H1 (cell line): ENCODE measurements around the gene SLCO4A1. TPM values are rescaled to one million over a fixed set of nuclear protein-coding genes. Genes with fewer than 3 reads are reported as not detected.

ENCODE experiments used
- BCL11A ChIP-seq, 2 experiments: IDR thresholded peaks; one replicate each; pipeline ENCODE4 v1.6.1; 2011; ENCODE audit warnings: low read depth in 2 of 2, low read length in 2 of 2, mild to moderate bottlenecking in 2 of 2
- CBX8 ChIP-seq: fragments of 300-800, 300-1000 bp; sonication (generic); IDR thresholded peaks from 2 replicates; pipeline ENCODE4 v1.7.1; 2016; ENCODE audit warnings: low read depth, low read length, borderline replicate concordance
- JUN ChIP-seq: IDR thresholded peaks from 2 replicates; pipeline ENCODE4 v1.6.1; 2011; ENCODE audit warnings: low read depth, mild to moderate bottlenecking, improper control_type of control experiment, low read length
- JUND ChIP-seq: IDR thresholded peaks from 2 replicates; pipeline ENCODE4 v1.6.1; 2011; ENCODE audit warnings: mild to moderate bottlenecking, improper control_type of control experiment, low read length
- KDM1A ChIP-seq: fragments of 200-600, 300-600 bp; sonication (generic); IDR thresholded peaks from 2 replicates; pipeline ENCODE4 v1.7.1; 2016; ENCODE audit warnings: mild to moderate bottlenecking, low read length, borderline replicate concordance
- SAP30 ChIP-seq: fragments of 300-600 bp; sonication (generic); IDR thresholded peaks from 2 replicates; pipeline ENCODE4 v1.7.1; 2012; ENCODE audit warnings: low read length, moderate library complexity, mild to moderate bottlenecking, inconsistent platforms; ENCODE audit not compliant: insufficient read depth, insufficient replicate concordance
- SIX5 ChIP-seq: IDR thresholded peaks from 2 replicates; pipeline ENCODE4 v1.6.1; 2011; ENCODE audit warnings: mild to moderate bottlenecking, low read depth, low read length
- SP4 ChIP-seq: IDR thresholded peaks from 2 replicates; pipeline ENCODE4 v1.6.1; 2012; ENCODE audit warnings: low read length, inconsistent platforms
- SRF ChIP-seq: IDR thresholded peaks from 2 replicates; pipeline ENCODE4 v1.6.1; 2011; ENCODE audit warnings: mild to moderate bottlenecking, low read depth, low read length, moderate library complexity
- polyA plus RNA-seq, 7 experiments: library from polyadenylated mRNA; depleted of rRNA in 3 of 7; stranded (reverse) in 5 of 7; unstranded in 2 of 7; fragments of >200 nt in 5 of 7; fragments of 200-250 nt in 2 of 7; gene quantifications; 1 replicate in 5 of 7; 2 replicates in 1 of 7; 4 replicates in 1 of 7; pipeline versions ENCODE4 v1.2.1 to v1.2.3, GENCODE V29; 2011 to 2013; ENCODE audit warnings: missing spikeins in 2 of 7, mixed read lengths in 2 of 7
- total RNA-seq: library from RNA; stranded (reverse); fragmentation: NEBNext Ultra II Directional; extraction: Animal tissue kit (Norgen Biotek cat#: 25700); gene quantifications from 2 replicates; pipeline ENCODE4 v1.2.1, GENCODE V29; 2021
- TF ChIP-seq, protein P1 (sequence below): fragments of 300-600 bp; sonication (generic); IDR thresholded peaks from 2 replicates; pipeline ENCODE4 v1.7.1; 2012; ENCODE audit warnings: low read length, moderate library complexity, mild to moderate bottlenecking, inconsistent platforms; ENCODE audit not compliant: insufficient replicate concordance
- TF ChIP-seq, protein P2 (sequence below): IDR thresholded peaks from 2 replicates; pipeline ENCODE4 v1.6.1; 2012; ENCODE audit warnings: low read length, inconsistent platforms

Gene SLCO4A1
- total and polyA plus RNA-seq, 2 of the 8 experiments (the other 6 are each of a cell fraction or from before 2014, with no cell fraction given) = 10.5 to 18.5 TPM

DNA sequence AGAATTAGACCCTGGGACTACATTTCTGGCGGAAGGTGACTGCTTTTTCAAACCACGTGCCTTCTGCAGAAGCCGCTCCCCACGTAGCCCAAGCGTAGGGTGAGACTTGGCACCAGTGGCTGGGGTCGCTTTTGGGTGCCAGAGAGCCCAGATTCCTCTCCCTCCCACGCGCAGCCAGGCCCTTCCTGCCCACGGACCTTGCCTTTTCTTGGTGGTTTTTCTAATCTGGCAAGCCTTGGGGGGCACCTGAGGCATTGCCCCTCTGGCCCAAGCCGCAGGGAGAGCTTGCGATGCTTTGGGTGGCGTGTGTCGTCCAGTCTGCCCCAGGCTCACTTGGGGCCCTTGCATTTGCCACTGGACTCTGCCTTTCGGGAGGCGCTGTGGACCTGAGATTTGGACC, 3.3 kb downstream of the SLCO4A1 start (continued):
- TF ChIP-seq, protein P1, sequence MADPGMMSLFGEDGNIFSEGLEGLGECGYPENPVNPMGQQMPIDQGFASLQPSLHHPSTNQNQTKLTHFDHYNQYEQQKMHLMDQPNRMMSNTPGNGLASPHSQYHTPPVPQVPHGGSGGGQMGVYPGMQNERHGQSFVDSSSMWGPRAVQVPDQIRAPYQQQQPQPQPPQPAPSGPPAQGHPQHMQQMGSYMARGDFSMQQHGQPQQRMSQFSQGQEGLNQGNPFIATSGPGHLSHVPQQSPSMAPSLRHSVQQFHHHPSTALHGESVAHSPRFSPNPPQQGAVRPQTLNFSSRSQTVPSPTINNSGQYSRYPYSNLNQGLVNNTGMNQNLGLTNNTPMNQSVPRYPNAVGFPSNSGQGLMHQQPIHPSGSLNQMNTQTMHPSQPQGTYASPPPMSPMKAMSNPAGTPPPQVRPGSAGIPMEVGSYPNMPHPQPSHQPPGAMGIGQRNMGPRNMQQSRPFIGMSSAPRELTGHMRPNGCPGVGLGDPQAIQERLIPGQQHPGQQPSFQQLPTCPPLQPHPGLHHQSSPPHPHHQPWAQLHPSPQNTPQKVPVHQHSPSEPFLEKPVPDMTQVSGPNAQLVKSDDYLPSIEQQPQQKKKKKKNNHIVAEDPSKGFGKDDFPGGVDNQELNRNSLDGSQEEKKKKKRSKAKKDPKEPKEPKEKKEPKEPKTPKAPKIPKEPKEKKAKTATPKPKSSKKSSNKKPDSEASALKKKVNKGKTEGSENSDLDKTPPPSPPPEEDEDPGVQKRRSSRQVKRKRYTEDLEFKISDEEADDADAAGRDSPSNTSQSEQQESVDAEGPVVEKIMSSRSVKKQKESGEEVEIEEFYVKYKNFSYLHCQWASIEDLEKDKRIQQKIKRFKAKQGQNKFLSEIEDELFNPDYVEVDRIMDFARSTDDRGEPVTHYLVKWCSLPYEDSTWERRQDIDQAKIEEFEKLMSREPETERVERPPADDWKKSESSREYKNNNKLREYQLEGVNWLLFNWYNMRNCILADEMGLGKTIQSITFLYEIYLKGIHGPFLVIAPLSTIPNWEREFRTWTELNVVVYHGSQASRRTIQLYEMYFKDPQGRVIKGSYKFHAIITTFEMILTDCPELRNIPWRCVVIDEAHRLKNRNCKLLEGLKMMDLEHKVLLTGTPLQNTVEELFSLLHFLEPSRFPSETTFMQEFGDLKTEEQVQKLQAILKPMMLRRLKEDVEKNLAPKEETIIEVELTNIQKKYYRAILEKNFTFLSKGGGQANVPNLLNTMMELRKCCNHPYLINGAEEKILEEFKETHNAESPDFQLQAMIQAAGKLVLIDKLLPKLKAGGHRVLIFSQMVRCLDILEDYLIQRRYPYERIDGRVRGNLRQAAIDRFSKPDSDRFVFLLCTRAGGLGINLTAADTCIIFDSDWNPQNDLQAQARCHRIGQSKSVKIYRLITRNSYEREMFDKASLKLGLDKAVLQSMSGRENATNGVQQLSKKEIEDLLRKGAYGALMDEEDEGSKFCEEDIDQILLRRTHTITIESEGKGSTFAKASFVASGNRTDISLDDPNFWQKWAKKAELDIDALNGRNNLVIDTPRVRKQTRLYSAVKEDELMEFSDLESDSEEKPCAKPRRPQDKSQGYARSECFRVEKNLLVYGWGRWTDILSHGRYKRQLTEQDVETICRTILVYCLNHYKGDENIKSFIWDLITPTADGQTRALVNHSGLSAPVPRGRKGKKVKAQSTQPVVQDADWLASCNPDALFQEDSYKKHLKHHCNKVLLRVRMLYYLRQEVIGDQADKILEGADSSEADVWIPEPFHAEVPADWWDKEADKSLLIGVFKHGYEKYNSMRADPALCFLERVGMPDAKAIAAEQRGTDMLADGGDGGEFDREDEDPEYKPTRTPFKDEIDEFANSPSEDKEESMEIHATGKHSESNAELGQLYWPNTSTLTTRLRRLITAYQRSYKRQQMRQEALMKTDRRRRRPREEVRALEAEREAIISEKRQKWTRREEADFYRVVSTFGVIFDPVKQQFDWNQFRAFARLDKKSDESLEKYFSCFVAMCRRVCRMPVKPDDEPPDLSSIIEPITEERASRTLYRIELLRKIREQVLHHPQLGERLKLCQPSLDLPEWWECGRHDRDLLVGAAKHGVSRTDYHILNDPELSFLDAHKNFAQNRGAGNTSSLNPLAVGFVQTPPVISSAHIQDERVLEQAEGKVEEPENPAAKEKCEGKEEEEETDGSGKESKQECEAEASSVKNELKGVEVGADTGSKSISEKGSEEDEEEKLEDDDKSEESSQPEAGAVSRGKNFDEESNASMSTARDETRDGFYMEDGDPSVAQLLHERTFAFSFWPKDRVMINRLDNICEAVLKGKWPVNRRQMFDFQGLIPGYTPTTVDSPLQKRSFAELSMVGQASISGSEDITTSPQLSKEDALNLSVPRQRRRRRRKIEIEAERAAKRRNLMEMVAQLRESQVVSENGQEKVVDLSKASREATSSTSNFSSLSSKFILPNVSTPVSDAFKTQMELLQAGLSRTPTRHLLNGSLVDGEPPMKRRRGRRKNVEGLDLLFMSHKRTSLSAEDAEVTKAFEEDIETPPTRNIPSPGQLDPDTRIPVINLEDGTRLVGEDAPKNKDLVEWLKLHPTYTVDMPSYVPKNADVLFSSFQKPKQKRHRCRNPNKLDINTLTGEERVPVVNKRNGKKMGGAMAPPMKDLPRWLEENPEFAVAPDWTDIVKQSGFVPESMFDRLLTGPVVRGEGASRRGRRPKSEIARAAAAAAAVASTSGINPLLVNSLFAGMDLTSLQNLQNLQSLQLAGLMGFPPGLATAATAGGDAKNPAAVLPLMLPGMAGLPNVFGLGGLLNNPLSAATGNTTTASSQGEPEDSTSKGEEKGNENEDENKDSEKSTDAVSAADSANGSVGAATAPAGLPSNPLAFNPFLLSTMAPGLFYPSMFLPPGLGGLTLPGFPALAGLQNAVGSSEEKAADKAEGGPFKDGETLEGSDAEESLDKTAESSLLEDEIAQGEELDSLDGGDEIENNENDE = no peak
- TF ChIP-seq CBX8 = no peak
- no peak for TF ChIP-seq BCL11A (IDR thresholded peaks at IDR 0.05; ENCODE audit: low read depth in 2 of 2, low read length in 2 of 2)
- no peak for TF ChIP-seq SRF
- no peak for TF ChIP-seq SP4
- TF ChIP-seq JUND = no peak
- no peak for TF ChIP-seq JUN
- TF ChIP-seq SAP30 = no peak
- TF ChIP-seq SIX5 = no peak
- no peak for TF ChIP-seq KDM1A
- TF ChIP-seq, protein P2, sequence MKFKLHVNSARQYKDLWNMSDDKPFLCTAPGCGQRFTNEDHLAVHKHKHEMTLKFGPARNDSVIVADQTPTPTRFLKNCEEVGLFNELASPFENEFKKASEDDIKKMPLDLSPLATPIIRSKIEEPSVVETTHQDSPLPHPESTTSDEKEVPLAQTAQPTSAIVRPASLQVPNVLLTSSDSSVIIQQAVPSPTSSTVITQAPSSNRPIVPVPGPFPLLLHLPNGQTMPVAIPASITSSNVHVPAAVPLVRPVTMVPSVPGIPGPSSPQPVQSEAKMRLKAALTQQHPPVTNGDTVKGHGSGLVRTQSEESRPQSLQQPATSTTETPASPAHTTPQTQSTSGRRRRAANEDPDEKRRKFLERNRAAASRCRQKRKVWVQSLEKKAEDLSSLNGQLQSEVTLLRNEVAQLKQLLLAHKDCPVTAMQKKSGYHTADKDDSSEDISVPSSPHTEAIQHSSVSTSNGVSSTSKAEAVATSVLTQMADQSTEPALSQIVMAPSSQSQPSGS = no peak
